A549 treated with RU486 at 1 μM for 4 hours (cell line): ENCODE results near the gene OOSP4B. TPM values are rescaled to one million over a fixed set of nuclear protein-coding genes. Genes with fewer than 3 reads are reported as not detected.

Experiments used
- total RNA-seq: library from RNA; stranded (reverse); fragments of 200-300 nt; extraction: Qiagen RNA extraction; gene quantifications from 5 replicates; pipeline ENCODE4 v1.2.3, GENCODE V29; 2022; ENCODE audit warnings: low read depth

OOSP4B gene
- not detected in 5 replicates for total RNA-seq

GRCh38 chr11:60016881-60017280 is at the start of gene OOSP4B:
TSS of gene OOSP4B (plus strand) at chr11:60017181.

GRCh38 chr11:60040109-60040508 is 23.1 kb downstream of the OOSP4B start, which contains the start of gene OOSP2:
TSS of gene OOSP2 (plus strand) at chr11:60040409. CDS start at chr11:60040460, 51 bp downstream.

GRCh38 chr11:60056349-60056969 is 39.5 kb downstream of the OOSP4B start, which contains the start of gene MS4A3:
TSS of gene MS4A3 (plus strand) at chr11:60056665. CDS start at chr11:60061161, 4,496 bp downstream.

Other genes with a start within 250 kb of the OOSP4B start
- gene MRPL16, start 206.4 kb upstream of the OOSP4B start, total RNA-seq: 60.2 to 66.4 TPM (median 65.1 TPM) in 5 replicates
- not detected in 5 replicates for gene CBLIF, start 171.7 kb upstream of the OOSP4B start, total RNA-seq
- gene TCN1, start 150.7 kb upstream of the OOSP4B start, total RNA-seq: 0.15 to 0.50 TPM (median 0.43 TPM) in 5 replicates
- not detected in 5 replicates for gene OOSP3, start 138.4 kb upstream of the OOSP4B start, total RNA-seq
- gene OOSP1, start 78.7 kb upstream of the OOSP4B start, total RNA-seq: not detected in 5 replicates
- gene OOSP4A, start 53.1 kb upstream of the OOSP4B start, total RNA-seq: not detected in 5 replicates
- not detected in 5 replicates for gene OOSP2, start 23.2 kb downstream of the OOSP4B start, total RNA-seq
- gene MS4A3, start 39.5 kb downstream of the OOSP4B start, total RNA-seq: not detected in 5 replicates
- not detected in 5 replicates for gene MS4A2, start 71.5 kb downstream of the OOSP4B start, total RNA-seq
- not detected in 5 replicates for gene MS4A6A, start 165.9 kb downstream of the OOSP4B start, total RNA-seq
- not detected in 5 replicates for gene MS4A4E, start 226.0 kb downstream of the OOSP4B start, total RNA-seq